MM.1S (cell line): ENCODE results near the gene COL7A1.

ENCODE experiments used
- EZH2 ChIP-seq: fragments of 300-600 bp; sonication (generic); optimal IDR thresholded peaks from 2 replicates; pipeline ENCODE3; 2017; ENCODE audit warnings: low read depth, mild to moderate bottlenecking, antibody characterized with exemption, low read length, mixed read lengths
- EZH2phosphoT487 ChIP-seq: fragments of 300-600 bp; sonication (generic); IDR thresholded peaks from 2 replicates; pipeline ENCODE4 v1.6.1; 2018; ENCODE audit warnings: antibody characterized with exemption, low read length
- TF ChIP-seq, protein P1 (sequence below): fragments of 300-600 bp; sonication (generic); IDR thresholded peaks from 2 replicates; pipeline ENCODE4 v1.5.1; 2016; ENCODE audit warnings: antibody characterized with exemption, low read length, mixed read lengths

DNA sequence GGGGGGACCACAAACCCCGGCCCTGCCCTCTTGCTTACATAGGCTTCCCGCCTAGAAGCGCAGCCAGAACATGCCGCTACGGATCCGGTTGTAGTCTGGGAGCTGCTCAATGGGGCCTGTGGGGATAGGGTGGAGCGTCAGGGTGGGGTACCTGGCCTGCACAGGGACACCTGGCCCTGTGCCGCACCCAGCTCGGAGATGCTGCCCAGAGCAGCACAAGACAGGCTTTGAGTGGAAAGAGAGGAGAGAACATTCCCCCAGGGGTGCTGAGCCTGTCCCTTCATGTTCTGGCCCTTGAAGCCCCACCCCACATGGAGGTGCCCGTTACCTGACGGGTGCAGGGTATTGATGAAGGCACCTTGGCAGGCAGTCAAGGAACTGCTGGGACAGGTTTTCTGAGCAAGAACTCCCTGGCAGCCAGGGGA lies 4.0 kb upstream of the COL7A1 start:
- TF ChIP-seq, protein P1, sequence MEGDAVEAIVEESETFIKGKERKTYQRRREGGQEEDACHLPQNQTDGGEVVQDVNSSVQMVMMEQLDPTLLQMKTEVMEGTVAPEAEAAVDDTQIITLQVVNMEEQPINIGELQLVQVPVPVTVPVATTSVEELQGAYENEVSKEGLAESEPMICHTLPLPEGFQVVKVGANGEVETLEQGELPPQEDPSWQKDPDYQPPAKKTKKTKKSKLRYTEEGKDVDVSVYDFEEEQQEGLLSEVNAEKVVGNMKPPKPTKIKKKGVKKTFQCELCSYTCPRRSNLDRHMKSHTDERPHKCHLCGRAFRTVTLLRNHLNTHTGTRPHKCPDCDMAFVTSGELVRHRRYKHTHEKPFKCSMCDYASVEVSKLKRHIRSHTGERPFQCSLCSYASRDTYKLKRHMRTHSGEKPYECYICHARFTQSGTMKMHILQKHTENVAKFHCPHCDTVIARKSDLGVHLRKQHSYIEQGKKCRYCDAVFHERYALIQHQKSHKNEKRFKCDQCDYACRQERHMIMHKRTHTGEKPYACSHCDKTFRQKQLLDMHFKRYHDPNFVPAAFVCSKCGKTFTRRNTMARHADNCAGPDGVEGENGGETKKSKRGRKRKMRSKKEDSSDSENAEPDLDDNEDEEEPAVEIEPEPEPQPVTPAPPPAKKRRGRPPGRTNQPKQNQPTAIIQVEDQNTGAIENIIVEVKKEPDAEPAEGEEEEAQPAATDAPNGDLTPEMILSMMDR = no peak
- no peak for TF ChIP-seq EZH2
- TF ChIP-seq EZH2phosphoT487 = no peak
